ENCODE data around the gene NFATC2. TPM values are rescaled to one million over a fixed set of nuclear protein-coding genes. Genes with fewer than 3 reads are reported as not detected.

NFATC2 gene
- total and polyA plus RNA-seq, 2 of the 8 experiments (the other 6 are each of a cell fraction or from before 2014, with no cell fraction given) = 0.27 to 0.91 TPM

DNA sequence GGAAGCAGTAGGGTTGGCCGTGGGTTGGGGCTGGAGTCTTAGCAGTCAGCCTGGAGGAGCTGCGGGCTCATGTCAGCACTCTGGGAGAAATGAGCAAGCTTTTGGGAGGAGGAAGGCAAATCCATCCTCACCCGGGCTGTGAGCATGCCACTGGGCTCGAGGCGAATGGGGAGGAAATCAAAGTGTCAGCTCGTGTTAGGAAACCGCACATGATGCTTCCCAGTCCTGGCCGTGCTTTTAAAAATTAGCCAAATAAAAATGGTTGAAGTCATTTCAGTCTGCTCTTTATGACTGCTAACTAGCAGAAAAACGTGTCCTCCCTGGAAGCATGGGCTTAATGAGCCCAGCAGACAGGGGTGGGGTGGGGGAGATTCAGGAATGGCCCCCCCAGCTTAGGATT, 98.1 kb downstream of the NFATC2 start:
- no peak overlapping the region for H3K4me2 ChIP-seq (ENCODE audit: insufficient read depth in 1 of 2, low read depth in 2 of 2, low read length in 2 of 2)
- no peak overlapping the region for H2BK5ac ChIP-seq (ENCODE audit: low read depth, low read length)
- CTCF ChIA-PET (ENCODE audit: partially characterized antibody) = no interaction called here
- no peak overlapping the region for H4K8ac ChIP-seq (ENCODE audit: extremely low read depth, insufficient read depth, low read length)
- no peak overlapping the region for H3K56ac ChIP-seq (replicated peaks; ENCODE audit: insufficient read length, low read depth, low read length)
- no peak overlapping the region for H4K5ac ChIP-seq (ENCODE audit: insufficient read length, low read depth, low read length)
- H3K79me2 ChIP-seq (ENCODE audit: control insufficient read depth in 1 of 2, insufficient read depth in 2 of 2, low read length in 2 of 2) = no peaks in the 10 kb centered on the region
- no peaks in the 10 kb centered on the region for H4K20me1 ChIP-seq (replicated peaks in 1 of 2; ENCODE audit: control insufficient read depth in 1 of 2, insufficient read depth in 2 of 2, low read length in 2 of 2)
- H4K91ac ChIP-seq (replicated peaks; ENCODE audit: insufficient read length, low read length) = no peak overlapping the region
- no peaks in the 10 kb centered on the region for H3K27me3 ChIP-seq (replicated peaks in 1 of 4; ENCODE audit: control insufficient read depth in 3 of 4, extremely low read depth in 1 of 4, insufficient read depth in 3 of 4, low read length in 3 of 4)
- H3K36me3 ChIP-seq (ENCODE audit: control insufficient read depth in 2 of 4, insufficient read depth in 4 of 4, low read length in 3 of 4) = no peaks in the 10 kb centered on the region
- H2AFZ ChIP-seq (ENCODE audit: low read length) = no peak overlapping the region
- no peaks in the 10 kb centered on the region for H3K9me3 ChIP-seq (ENCODE audit: insufficient read depth in 2 of 2, low read depth in 1 of 2, low read length in 1 of 2)
- no peak overlapping the region for H3K4ac ChIP-seq (replicated peaks; ENCODE audit: insufficient read length, low read depth, low read length)
- POLR2A ChIA-PET (ENCODE audit: partially characterized antibody) = no interaction called here
- no peak overlapping the region for H3K23ac ChIP-seq (ENCODE audit: insufficient read length)
- no peak overlapping the region for H2BK15ac ChIP-seq (ENCODE audit: low read length)
- no peak overlapping the region for H3K18ac ChIP-seq (ENCODE audit: extremely low read depth, low read length)
- H3K14ac ChIP-seq (ENCODE audit: insufficient read length) = no peak overlapping the region
- peaks cover 0 to 5% (median 0%) of the 10 kb centered on the region in 4 experiments; a peak in 3 of 7 replicates for H3K4me1 ChIP-seq (replicated peaks in 1 of 4; ENCODE audit: control insufficient read depth in 3 of 4, insufficient read depth in 4 of 4, low read length in 3 of 4)
- no peak overlapping the region for H2BK120ac ChIP-seq (replicated peaks; ENCODE audit: low read depth, low read length)
- WGBS, 2 experiments (ENCODE audit: extremely low coverage in 1 of 2, insufficient coverage in 1 of 2, insufficient read length in 1 of 2, insufficient replicate concordance in 2 of 2, low coverage in 1 of 2, low lambda C conversion rate in 2 of 2, missing lambda C conversion rate in 1 of 2) = 89% methylated on average over 9 of the region's 9 CpGs; no CpG with 5 or more reads in 1 of the 2 experiments
- FAIRE-seq (no peak), DNase-seq (ENCODE audit: low read depth in 1 of 2, low spot score in 2 of 2) (no peak)
- H3K4me3 ChIP-seq (ENCODE audit: extremely low read depth in 1 of 4, insufficient read depth in 2 of 4, low read depth in 3 of 4, low read length in 4 of 4) = no peak overlapping the region
- H2BK20ac ChIP-seq (ENCODE audit: low read length) = no peak overlapping the region
- no peaks in the 10 kb centered on the region for H3K23me2 ChIP-seq (ENCODE audit: low read depth, low read length)
- no peak overlapping the region for H2AK5ac ChIP-seq (ENCODE audit: low read depth, low read length)
- no peak overlapping the region for H3K9ac ChIP-seq (replicated peaks in 1 of 4; ENCODE audit: extremely low read depth in 1 of 4, low read depth in 3 of 4, low read length in 3 of 4)
- H3K79me1 ChIP-seq (ENCODE audit: low read depth, low read length) = no peaks in the 10 kb centered on the region
- no peak overlapping the region for H3K27ac ChIP-seq (ENCODE audit: low read depth, low read length)
- H2BK12ac ChIP-seq (ENCODE audit: low read depth, low read length) = no peak overlapping the region
- TF ChIP-seq GABPA (IDR thresholded peaks at IDR 0.05; ENCODE audit: borderline replicate concordance, insufficient read depth, low read length) (no peak), KDM5A (IDR thresholded peaks at IDR 0.05; ENCODE audit: low read length) (no peak), CTBP2 (IDR thresholded peaks at IDR 0.05; ENCODE audit: borderline replicate concordance, insufficient read depth, insufficient read length, low read length) (no peak), RXRA (IDR thresholded peaks at IDR 0.05; ENCODE audit: insufficient read depth, low read depth, low read length) (no peak), PHF8 (conservative IDR thresholded peaks at IDR 0.05; ENCODE audit: low read depth, low read length) (no peak), KDM4A (IDR thresholded peaks at IDR 0.05; ENCODE audit: low read depth, low read length, severe bottlenecking) (no peak), SAP30 (IDR thresholded peaks at IDR 0.05; ENCODE audit: insufficient read depth, insufficient replicate concordance, low read length) (no peak), CBX8 (IDR thresholded peaks at IDR 0.05; ENCODE audit: borderline replicate concordance, low read depth, low read length) (no peak), SP4 (IDR thresholded peaks at IDR 0.05; ENCODE audit: low read length) (no peak)
- TF ChIP-seq, protein P1, sequence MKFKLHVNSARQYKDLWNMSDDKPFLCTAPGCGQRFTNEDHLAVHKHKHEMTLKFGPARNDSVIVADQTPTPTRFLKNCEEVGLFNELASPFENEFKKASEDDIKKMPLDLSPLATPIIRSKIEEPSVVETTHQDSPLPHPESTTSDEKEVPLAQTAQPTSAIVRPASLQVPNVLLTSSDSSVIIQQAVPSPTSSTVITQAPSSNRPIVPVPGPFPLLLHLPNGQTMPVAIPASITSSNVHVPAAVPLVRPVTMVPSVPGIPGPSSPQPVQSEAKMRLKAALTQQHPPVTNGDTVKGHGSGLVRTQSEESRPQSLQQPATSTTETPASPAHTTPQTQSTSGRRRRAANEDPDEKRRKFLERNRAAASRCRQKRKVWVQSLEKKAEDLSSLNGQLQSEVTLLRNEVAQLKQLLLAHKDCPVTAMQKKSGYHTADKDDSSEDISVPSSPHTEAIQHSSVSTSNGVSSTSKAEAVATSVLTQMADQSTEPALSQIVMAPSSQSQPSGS (IDR thresholded peaks at IDR 0.05; ENCODE audit: low read length) = no peak
